Hematopoietic multipotent progenitor cell treated with erythropoietin and hydrocortisone succinate and interleukin-3 and kit ligand, for 4 days (in vitro differentiated cells): ENCODE results near the gene TECPR1.
A peak's percentile ranks its signal among the peaks of the same experiment; 100 is the strongest.

ENCODE experiments used
- DNase-seq: peaks from one replicate; pipeline ENCODE4 v3.0.0-alpha.2; 2015

TECPR1 gene

DNA sequence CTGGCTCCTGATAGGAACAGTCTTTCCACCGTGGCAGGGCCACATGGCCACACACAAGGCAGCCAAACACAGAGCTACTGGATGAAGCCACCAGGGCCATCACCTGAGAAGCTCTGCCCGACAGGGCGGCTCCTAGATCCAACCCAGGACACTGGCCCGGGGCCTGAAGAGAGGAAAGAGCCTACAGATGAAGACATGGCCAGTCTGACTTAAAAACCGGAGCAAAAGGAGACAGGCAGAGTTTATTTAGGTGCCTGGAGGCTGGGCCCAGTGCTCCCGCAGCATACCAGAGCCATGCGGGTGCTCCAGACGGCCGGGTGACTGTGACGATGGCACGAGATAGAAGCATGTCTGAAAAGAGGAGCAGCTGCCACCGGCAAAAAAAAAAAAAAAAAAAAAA is 3.9 kb downstream of the TECPR1 start:
- DNase-seq, result no peak

DNA sequence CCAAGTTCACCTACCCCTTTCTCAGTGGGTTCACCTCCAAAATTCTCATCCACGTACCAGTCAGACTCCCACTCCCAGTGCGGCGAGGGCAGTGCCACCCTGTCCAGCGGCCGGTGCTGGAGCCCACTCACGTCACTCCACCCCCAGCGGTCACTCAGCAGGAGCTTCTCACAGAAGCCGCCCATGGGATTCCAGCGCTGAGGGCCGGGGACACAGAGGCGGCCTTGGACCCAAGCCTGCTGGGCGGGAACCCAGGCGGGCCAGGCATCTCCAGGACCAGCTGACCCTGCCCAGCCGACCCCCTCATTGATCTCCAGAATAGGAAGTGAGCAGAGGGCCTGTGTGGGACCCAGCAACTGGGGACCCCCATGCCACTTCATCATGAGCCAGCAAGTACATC is 7.2 kb downstream of the TECPR1 start:
- DNase-seq, result no peak

DNA sequence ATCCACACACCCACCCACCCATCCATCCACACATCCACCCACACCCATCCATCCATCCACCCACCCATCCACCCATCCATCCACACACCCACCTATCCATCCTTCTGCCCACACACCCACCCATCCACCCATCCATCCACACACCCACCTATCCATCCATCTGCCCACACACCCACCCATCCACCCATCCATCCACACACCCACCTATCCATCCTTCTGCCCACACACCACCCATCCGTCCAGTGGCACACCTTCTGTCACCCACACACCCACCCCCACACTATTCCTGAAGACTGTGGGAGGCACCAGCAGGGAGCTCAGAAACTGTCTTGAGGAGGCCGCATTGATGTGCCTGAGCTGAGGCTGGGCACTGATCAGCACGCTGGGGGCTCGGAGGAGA is 9.1 kb downstream of the TECPR1 start:
- no peak for DNase-seq

DNA sequence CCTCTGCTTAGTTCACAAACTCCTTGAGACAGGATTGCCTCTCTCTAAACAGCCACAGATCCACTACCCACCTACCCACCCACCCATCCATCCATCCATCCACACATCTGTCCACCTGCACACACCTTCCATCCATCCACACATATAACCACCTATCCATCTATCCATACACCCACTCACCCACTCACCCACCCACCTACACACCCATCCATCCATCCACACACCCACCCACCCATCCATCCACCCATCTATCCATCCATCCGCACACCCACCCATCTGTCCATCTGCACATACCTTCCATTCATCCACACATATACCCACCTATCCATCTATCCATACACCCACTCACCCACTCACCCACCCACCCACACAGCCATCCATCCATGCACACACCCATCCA is 9.7 kb downstream of the TECPR1 start:
- DNase-seq, result no peak

DNA sequence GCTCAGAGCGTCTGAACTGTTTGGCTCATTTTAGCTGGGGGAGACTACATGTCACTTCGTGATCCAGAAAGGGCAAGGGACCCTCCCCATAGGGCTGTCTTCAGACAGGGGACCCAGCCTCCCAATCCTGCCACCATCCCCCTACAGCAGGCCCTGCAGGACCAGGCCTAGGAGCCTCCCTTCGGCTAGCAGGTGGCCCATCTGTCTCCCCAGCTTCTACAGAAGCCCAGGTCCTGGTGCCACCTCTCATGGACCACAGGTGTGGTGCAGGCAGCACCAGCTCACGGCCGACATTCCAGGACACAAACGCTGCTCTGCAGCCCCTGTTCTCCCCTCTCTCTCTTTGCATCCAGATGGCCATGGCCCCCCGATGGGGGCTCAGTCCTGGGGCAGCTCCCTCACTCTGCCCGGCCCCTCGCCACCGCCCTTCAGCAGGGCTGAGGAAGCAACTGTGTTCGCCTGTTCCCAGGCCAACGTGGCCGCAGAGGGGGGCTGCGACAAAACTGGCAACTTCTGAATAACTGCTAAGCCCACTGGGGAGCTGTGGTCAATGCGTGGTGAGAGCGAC is 10.3 kb downstream of the TECPR1 start:
- DNase-seq, result no peak

DNA sequence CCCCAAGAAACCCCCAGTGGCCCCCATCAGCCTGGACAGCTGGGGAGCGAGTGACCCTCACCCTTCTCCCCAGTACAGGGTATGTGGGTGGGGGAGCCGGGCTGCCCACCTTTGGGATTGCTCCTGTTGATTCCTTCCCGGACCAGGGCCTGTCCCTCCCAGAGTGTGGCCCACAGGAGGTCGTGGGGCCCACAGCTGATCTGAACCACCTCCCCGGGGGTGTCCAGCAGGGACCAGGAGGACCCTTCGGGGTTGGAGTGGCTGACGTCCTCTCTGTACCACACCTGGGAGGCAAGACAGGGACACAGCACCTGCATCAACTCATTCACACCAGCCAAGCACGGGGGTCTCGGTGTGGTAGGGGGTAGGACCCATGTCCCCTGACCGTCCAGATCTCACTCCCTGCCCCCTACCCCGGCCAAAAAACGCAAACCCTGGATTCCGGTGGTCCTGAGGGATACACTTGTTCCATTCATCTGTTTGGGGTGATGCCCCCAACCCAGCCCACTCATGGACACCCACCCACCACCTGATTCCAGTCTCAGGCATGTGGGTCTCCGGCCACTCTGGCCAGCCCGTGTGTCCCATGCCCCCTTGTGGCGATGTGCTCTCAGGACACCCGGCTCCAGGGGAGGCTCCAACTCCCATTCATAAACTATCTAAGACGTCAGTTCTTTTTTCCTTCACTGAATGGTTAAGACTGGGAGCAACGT is 10.9 kb downstream of the TECPR1 start:
- DNase-seq, result peak; percentile 65

DNA sequence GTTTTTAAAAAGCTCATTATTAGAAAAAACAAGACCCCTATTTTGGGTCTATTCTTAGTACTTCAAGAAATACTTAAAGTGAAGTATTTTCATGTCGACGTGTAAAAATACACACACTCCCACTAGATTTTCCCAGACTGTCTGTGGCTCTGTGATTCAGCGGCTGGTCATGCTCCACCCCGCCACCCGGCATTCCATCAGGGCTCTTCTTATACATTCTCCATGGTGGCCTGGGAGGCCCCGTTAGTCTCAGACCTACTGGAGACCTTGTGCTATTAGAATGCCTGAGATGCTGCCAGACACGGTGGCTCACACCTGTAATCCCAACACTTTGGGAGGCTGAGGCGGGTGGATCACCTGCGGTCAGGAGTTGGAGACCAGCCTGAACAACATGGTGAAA is 13.1 kb downstream of the TECPR1 start:
- no peak for DNase-seq

DNA sequence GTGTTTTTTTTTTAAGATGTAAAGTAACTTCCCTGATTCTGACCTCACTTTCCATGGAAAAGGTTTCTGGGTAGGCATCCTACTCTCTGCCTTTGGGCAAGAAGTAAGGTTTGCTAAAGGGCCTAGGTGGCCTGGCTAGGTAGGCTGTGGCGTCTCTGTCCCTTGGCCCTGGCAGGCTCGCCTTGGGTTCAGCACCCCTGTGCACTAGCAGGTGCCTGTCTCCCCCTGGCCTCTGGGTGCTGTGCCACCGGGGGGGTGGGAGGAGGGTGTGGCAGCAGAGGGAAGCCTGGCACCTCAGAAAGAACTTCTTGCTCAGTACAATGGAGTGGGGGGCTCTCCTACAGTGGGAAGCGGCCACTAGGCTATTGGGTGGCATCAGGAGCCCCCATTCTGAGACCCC is 14.0 kb downstream of the TECPR1 start:
- DNase-seq, result no peak

DNA sequence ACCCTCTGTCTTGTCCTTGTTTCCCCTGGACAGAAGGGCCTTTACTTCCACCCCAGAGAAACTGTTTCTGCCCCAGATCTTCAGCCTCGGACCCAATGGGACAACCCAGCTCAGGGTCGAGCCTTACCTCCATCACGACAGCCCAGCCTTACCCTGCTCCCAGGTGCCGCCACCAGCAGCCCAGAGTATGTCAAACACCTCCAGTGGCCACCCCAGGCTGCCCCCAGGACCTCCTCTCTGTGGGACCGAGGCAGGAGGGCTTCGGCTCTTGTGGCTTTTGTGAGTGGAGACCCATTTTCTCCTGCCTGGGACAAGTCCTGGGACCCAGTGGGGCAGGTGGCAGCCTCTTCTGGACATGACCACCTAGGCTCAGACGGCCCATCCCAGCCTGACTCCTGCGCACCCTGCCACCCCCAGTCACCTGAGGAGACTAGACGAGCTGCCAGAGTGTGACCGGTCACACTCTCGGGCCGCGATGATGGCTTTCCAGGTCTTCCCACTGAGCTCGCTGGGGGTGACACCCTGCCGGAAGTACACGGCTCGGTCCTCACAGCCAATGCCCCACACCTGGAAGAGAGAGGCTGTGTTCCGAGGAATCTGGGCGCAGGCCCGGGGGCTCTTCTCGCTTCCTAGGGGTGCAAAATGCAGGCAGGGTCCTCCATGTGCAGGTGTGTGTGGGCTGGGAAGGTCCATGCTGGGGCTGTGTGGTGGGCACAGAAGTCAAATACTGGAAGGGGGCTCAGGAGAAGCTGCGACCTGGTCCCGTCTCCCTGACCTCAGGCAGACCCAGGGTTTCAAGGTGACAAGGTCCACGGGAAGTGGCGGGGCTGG is 15.5 kb downstream of the TECPR1 start:
- DNase-seq, result no peak

DNA sequence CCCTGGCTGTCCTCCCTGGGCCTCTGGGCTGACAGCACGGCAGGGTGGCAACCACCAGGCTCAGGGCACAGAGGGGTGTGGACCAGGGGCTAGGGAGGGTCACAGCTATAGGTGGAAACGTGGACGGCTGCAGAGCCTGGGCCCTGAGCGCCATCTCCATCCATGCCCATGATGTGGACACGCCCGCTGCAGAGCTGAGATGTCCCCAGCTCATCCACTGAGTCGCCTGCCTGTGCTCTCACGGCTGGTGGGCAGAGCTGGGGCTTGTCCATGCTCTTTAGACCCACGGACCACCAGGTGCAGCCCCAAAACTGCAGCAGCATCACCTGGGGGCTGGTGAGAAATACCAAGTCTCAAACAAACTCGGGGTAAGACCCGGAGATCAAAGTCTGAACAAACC is 16.1 kb downstream of the TECPR1 start:
- no peak for DNase-seq

DNA sequence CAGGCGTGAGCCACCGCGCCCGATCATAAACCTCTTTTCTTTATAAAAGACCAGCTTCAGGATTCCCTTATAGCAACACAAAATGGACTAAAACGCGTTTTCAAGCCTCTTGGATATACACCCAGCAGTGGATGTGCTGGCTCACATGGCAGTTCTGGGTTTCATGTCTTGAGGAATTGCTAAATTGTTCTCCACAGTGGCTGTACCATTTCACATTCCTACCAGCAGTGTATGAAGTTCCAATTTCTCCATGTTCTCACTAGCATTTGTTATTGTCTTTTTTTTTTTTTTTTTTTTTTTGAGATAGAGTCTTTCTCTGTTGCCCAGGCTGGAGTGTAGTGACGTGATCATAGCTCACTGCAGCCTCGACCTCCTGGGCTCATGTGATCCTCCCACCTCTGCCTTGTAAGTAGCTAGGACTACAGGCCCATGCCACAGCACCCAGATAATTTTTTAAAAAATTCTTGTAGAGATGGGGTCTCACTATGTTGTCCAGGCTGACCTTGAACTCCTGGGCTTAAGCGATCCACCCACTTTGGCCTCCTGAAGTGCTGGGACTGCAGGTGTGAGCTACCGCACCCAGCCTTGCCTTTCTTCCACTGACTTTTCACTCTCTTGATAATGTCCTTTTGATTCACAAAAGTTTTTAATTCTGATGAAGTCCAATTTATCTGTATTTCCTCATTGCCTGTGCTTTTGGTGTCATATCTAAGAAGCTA is 17.4 kb downstream of the TECPR1 start:
- DNase-seq, result no peak

DNA sequence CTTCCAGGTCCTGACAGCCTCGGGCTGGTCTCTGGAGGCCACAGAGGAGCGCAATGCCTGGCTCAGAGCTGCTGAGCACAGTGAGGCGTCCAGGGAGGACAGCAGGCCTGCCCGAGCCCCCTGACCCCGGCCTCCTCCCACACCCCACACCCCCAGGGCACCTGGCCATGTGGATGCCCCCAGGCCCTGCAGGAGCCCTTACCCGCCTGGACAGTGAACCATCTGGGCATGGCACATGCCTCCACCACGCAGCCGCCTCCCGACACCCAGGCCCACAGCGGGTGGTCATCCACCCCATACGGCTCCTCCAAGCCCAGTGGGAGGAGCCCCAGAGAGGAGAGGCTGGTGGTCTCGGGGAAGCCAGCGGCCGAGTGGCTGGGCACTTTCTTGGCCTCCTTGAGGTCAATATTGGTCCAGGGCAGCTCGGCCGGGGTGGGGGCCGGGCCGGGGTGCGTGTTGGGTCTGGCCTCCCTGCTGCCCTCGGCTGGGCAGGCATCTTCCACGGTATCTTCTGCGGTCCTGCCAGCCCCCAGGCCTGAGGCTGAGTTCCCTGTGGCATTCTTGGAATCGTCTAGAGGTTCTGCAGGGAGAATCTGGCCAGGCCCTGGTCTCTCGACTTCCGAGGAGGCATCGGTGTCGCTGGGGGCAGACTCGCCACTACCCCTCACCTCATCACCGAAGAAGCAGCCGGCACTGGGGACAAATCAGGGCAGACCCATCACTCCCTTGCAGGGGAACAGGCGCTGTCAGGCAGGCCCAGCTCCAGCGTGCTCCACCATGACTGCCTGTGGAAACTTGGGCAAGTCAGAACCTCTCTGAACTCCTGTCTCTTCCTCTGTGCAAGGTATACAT is 18.6 kb downstream of the TECPR1 start:
- no peak for DNase-seq

DNA sequence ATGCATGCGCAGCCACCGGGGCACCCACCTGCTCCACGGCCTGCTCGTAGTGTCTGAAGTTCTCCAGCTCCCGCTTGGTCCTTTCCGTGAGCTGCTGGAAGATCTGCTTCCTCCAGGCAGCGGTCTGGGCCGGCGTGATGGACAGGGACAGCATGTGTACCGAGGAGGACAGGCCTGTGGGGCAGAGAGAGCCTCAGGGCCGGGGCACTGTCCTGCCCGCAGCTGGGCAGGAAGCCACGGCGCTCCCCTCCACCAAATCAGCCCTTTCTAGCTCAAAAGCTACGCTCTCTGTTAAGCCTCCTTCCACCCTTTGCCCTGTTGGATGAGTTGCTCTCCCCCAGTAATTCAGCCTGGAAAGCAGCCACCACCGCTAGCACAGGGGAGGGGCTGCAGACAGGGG is 19.2 kb downstream of the TECPR1 start:
- DNase-seq, result no peak

DNA sequence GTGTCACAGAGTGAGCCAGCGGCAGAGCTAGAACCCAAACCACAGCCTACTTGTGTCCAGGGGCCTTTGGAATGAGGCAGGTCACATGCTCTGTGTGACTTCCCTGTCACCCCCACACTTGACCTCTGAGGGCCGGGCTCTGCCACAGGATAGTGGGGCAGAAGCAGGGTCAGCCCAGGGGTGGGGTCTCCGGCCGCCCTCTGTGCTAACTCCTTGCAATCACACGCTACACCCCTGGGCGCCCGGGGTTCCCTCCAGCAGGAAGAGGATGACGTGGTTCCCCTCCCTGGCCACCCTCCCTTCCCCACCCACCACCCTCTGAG is 19.8 kb downstream of the TECPR1 start:
- DNase-seq, result no peak

DNA sequence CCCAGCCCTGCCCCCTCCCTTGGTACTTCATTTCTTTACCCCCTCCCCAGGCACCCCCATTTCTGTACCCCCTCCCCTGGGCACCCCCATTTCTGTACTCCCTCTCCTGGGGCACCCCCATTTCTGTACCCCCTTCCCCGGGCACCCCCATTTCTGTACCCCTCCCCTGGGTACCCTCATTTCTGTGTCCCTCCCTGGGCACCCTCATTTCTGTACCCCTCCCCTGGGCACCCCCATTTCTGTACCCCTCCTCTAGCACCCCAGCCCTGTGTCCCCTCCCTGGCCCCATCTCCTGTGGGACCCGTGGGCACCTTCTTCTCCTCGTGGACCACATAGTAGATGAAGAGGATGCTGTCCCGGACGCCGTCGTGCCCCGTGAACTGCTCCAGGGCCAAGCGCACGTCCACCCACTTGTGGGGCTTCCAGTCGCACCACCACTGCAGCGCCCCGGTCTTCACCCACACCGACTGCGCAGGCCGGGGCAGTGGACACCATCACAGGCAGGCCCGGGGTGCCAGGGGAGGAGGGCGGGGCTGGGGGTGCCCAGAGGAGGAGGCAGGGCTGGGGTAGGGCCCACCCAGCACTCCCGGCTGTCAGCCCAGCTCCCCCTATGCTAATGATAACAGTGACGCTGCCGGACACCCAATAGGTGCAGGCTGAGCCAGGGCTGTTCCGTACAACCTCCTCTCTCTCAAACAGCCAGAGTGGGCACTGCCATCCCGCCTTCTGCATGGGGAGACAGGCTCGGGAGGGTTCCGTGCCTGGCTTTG is 20.4 kb downstream of the TECPR1 start:
- DNase-seq, result no peak

DNA sequence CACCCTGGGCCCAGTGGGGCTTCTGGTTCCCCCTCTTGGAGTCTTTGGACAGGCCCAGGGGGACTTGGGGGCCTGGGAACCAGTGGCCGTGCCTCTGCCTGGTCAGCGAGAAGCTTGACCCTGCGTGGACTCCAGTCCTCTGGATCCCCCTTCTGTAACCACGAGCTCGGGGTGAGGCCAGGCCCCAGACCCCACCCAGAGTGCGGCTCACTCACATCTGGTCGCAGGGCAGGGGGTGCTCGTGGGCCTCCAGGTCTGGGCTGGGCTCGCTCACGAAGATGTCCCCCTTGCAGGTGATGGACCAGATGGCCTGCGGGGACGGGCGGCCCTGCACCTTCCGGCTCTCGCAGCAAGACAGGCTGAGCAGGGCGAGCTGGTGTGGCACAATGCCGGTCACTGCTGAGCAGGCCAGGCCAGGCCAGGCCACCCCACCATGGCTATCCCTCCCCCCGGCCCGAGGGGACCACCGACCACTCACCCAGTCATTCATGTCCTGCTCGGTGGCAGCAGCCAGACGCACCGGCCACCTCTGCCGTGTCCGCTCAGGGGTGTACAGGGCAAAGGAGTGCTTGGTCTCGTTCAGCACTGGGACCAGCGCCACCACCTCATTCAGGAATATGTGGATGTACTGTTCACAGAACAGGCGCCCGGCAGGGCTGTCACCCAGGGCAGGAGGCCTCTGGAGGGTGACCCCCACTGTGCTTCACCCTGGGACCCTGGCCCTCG is 21.1 kb downstream of the TECPR1 start:
- no peak for DNase-seq

DNA sequence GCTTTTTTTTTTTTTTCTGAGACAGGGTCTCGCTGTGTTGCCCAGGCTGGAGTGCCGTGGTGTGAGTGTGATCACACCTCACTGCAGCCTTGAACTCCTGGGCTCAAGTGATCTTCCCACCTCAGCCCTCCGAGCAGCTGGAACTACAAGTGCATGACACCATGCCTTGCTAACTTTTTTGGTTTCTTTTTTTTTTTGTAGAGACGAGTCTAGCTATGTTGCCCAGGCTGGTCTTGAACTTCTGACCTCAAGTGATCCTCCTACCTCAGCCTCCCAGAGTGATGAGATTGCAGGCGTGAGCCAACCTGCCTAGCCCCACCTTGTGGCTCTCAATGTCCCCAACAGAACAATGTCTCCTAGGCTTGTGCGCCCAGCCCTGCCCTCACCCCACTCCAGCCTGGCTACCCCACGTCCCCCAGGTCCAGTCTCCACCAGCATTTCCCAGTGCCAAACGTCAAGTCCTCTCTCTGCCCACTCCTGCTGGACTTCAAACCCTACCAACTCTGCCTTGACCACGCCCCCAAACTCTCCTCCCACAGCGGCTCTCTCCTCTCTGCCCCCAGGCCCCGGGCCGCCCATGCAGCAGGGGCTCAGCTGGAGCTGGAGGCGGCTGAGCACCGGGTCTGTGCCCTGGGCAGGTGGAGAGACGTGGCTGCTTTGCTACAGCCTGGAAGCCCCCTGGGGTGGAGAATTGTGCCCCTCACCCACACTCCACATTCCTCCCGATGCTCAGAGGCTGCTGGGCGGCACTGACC is 21.9 kb downstream of the TECPR1 start:
- no peak for DNase-seq

DNA sequence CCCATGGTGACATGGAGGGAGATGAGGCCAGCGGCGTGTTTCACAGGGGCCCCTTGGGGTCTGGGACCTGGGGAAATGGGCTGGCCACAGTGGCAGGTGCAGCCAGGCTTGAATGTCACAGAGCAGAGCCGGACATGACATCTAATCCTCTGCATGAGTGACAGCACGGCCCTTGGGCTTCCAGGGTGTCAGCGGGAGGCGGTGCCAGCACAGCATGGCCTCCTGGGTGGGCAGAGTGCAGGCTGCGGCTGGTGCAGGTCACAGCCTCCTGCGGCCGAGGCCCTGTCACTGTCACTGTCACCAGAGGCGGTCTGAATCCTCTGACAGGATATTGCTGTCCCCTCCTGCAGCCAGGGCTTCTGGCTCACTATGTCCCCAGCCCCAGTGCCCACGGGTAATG is 22.6 kb downstream of the TECPR1 start:
- no peak for DNase-seq

DNA sequence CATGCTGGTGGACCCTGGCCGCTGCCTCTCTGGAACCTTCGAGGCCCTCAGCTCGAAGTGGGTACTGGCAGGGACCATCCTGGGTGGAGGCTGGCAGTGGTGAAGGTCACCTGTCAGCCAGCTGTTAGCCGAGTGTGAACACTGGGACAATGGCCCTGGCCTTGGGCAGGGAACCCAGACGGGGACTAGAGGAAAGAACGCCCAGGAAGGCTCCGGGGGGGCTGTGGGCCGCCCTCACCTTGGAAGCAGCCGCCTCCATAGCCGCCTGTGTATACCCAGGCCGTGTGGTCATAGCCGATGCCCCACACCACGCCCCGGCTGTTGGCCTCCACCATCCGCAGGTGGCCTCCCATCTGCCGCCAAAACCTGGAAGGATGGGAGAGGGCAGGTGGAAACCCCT is 23.2 kb downstream of the TECPR1 start:
- DNase-seq, result no peak

DNA sequence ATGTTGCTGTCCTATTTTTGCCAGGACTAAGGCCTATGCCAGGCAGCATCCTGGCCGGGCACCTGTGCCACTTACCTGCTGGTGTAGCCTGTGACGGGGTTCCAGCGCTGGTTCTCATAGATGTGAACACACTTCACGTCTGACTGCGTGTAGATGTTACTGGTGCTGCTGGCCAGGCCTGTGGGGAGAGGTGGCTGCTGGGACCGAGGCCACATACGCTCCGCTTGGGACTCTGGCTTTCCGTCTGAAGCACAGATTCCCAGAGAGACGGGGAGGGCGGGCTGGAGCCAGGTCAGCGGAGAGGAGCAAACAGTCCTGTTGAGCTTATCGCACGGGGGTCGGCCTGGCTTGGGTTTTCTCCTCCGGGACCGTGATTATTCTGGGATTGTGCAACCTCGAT is 24.1 kb downstream of the TECPR1 start:
- no peak for DNase-seq
